Measurements from ENCODE around the gene PLB1. TPM values are rescaled to one million over a fixed set of nuclear protein-coding genes. Genes with fewer than 3 reads are reported as not detected.
A peak's percentile ranks its signal among the peaks of the same experiment; 100 is the strongest.

PLB1 gene
- total RNA-seq, 2 experiments from 2014 or later: 0.30 to 0.43 TPM

DNA sequence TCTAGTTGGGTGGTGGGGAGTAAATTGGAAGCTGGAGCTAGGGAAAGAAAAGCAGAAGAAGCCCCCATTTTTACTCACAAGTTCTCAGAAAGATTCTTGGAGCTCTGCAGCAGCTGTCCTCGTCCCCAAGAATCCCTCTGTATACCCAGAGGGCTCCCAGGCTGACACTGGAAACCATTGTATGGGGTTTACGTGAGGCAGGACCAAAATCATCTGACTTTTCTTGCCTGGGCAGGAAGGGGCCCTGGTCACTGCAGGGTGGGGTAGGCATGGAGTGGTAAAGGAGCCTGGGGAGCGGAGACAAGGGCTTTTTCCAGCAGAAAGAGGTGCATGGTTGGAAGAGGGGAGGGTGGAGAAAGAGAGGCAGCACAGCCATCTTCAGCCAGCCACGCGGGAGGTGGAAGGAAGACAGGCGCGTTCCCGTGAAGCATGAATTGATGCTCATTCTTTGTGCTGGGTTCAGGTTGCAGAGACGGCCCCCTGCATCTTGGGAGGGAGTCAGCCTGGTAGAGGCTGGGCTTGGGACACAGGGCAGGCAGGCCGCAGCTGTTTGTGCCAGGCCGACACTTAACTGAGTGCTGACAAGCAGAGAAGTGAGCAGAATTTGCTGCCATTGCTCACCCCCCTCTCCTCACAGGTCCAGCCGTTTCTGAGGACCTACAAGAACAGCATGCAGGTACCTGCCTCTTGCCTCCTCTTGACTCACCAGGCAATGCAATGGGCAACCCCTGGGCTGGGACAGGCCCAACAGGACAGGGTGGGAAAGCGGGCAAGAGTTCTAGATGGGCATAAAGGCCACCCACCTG is 94.8 kb downstream of the PLB1 start:
- H3K36me3 Mint-ChIP-seq: peaks cover 5% of the 10 kb centered on the region
- ATAC-seq (ENCODE audit: low read depth): no peak
- peak overlapping the region; percentile 15 for H3K27ac Mint-ChIP-seq
- POLR2A ChIA-PET: interaction anchor here (1.0 kb wide), 1 partner anchor 42 kb away, joined by 4 read pairs; no protein-coding TSS in a partner anchor
- DNase-seq: no peak
- no peak overlapping the region for H3K4me3 Mint-ChIP-seq
- H3K9me3 Mint-ChIP-seq: no peaks in the 10 kb centered on the region
- H3K4me1 Mint-ChIP-seq: peaks cover 47% of the 10 kb centered on the region
- no peaks in the 10 kb centered on the region for H3K27me3 Mint-ChIP-seq

DNA sequence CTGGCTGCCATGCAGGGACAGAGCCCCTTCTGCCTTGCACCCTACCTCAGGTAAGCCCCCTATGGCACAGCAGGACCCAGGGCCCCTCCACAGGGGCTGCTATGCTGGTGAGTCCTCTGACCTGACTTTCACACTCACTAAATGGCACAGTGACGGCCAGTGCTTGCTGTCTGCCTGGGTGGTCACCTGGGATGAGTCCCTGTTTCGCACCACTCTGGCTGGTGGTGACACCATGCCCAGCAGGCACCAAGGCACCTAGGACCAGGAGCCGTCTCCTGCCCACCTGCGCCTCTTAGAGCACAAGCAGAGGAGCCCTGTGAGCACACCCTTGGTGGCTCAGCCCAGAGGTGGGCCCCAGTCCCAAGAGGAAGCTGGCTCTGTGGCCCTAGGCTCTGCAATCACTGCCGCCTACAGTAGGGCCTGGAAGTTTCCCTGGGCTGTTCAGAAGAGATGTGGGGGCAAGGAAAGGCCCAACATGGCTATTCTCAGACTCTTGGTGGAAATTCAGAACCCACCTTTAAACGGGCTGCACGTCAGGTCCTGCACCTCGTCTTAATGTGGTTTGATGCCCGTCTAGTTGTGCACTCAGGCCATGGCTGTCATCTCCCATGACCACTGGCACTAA is 96.0 kb downstream of the PLB1 start:
- peaks cover 2% of the 10 kb centered on the region for H3K36me3 Mint-ChIP-seq
- peaks cover 39% of the 10 kb centered on the region for H3K4me1 Mint-ChIP-seq
- no peaks in the 10 kb centered on the region for H3K9me3 Mint-ChIP-seq
- no peaks in the 10 kb centered on the region for H3K27me3 Mint-ChIP-seq
- POLR2A ChIA-PET: no interaction called here
- DNase-seq: no peak
- no peak overlapping the region for H3K4me3 Mint-ChIP-seq
- H3K27ac Mint-ChIP-seq: no peak overlapping the region
- ATAC-seq (ENCODE audit: low read depth): no peak

GRCh38 chr2:28592481-28592880 is 96.6 kb downstream of the PLB1 start:
- peaks cover 32% of the 10 kb centered on the region for H3K4me1 Mint-ChIP-seq
- POLR2A ChIA-PET: no interaction called here
- no peaks in the 10 kb centered on the region for H3K9me3 Mint-ChIP-seq
- H3K27me3 Mint-ChIP-seq: no peaks in the 10 kb centered on the region
- DNase-seq: no peak
- peaks cover 2% of the 10 kb centered on the region for H3K36me3 Mint-ChIP-seq
- no peak overlapping the region for H3K4me3 Mint-ChIP-seq
- H3K27ac Mint-ChIP-seq: no peak overlapping the region
- no peak for ATAC-seq (ENCODE audit: low read depth)

DNA sequence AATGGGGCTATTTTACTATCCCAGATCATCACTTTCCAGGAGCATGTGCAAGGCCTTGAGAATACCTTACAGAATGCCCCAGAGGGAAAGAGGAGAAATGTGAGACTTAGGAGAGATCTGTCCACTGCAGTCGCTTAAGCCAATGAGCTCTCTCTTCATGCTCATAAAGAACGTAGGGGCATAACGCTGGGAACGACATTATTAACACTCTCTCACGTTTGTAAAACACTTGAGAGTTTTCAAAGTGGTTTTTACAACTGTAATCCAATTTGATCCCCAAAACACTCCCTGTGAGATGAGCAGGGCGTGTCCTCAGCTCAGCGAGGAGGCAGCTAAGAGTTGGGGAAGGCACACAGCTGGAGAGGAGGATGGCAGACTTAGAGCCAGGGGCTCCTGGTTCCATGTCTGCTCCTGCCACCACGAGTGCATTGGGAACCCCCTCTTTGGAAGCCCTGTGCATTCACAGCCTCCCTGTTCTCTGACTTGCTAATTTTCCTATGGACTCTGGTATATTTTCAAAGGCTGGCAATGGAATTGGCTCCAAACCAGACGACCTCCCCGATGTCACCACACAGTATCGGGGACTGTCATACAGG is 97.4 kb downstream of the PLB1 start:
- Mint-ChIP-seq H3K9me3 (no peaks in the 10 kb centered on the region), H3K4me1 (peaks cover 25% of the 10 kb centered on the region), H3K27me3 (no peaks in the 10 kb centered on the region), H3K4me3 (no peak overlapping the region), H3K36me3 (peaks cover 2% of the 10 kb centered on the region), H3K27ac (no peak overlapping the region)
- ATAC-seq (ENCODE audit: low read depth) (no peak), DNase-seq (no peak)
- POLR2A ChIA-PET: interaction anchor here (2.2 kb wide), 1 partner anchor 21 kb away, joined by 9 read pairs; no protein-coding TSS in a partner anchor

GRCh38 chr2:28594000-28594331 is 98.1 kb downstream of the PLB1 start:
- POLR2A ChIA-PET: interaction anchor here (1.0 to 2.9 kb wide), 4 partner anchors 20 to 300 kb away, joined by 3 to 31 read pairs (median 8); partner anchors contain the start of genes PPP1CB and WDR43
- ATAC-seq (ENCODE audit: low read depth): peak; percentile 9
- peaks cover 21% of the 10 kb centered on the region for H3K4me1 Mint-ChIP-seq
- peak overlapping the region; percentile 65 for H3K4me3 Mint-ChIP-seq
- peak overlapping the region; percentile 77 for H3K27ac Mint-ChIP-seq
- peaks cover 2% of the 10 kb centered on the region for H3K36me3 Mint-ChIP-seq
- DNase-seq: no peak
- H3K27me3 Mint-ChIP-seq: no peaks in the 10 kb centered on the region
- no peaks in the 10 kb centered on the region for H3K9me3 Mint-ChIP-seq

DNA sequence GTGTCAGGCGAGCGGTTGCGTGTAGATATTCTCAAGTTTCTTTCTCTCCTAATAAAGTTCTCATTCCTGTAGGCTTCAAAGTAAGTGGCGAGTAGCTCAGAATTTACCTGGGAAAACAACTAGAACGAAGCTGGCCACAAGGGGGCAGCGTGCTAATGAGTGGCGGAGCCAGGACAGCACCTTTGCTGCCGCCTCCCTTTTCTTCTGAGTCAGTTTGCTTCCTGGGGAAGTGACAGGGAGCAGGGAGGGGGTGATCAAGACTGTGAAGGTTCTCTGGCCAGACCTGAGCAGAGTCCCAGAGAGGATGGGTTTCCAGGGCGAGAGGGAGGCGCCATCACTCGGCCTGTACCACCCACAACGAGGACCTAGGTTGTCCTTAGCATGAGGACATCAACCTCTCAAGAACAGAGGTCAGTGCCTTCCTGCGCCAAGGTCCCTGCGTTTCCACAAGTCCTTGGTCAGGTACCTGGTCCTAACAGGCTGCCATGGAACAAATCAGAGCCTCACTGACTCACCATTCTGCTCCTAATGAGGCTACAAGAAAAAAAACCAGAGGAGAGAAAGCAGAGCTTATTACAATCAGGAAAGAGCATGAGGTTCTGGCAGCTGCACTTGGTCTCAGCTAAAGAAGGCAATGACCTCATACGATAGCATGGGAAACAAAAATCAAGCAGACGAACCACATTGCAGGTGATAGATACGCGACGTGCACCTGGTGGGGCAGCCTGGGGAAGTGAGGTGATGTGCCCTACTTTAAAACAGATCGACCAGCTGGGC is 98.7 kb downstream of the PLB1 start:
- H3K4me3 Mint-ChIP-seq: peak overlapping the region; percentile 65
- DNase-seq: peak; percentile 84
- H3K27me3 Mint-ChIP-seq: no peaks in the 10 kb centered on the region
- ATAC-seq (ENCODE audit: low read depth): peak; percentile 89
- peaks cover 2% of the 10 kb centered on the region for H3K36me3 Mint-ChIP-seq
- H3K27ac Mint-ChIP-seq: peak overlapping the region; percentile 77
- H3K9me3 Mint-ChIP-seq: no peaks in the 10 kb centered on the region
- peaks cover 21% of the 10 kb centered on the region for H3K4me1 Mint-ChIP-seq
- POLR2A ChIA-PET: interaction anchor here (0.6 to 2.9 kb wide), 10 partner anchors 19 to 300 kb away, joined by 3 to 31 read pairs (median 4); partner anchors contain the start of genes PPP1CB and WDR43

- Mint-ChIP-seq H3K4me1 (peaks cover 16% of the 10 kb centered on the region), H3K4me3 (no peak overlapping the region), H3K27ac (no peak overlapping the region), H3K36me3 (no peaks in the 10 kb centered on the region), H3K27me3 (no peaks in the 10 kb centered on the region), H3K9me3 (no peaks in the 10 kb centered on the region)
- no peak for ATAC-seq (ENCODE audit: low read depth)
- POLR2A ChIA-PET: interaction anchor here (0.6 to 2.9 kb wide), 8 partner anchors 19 to 189 kb away, joined by 3 to 31 read pairs (median 4); partner anchors contain the start of gene PPP1CB
- no peak for DNase-seq
Measured at GRCh38 chr2:28595323-28595722, 99.5 kb downstream of the PLB1 start.

GRCh38 chr2:28598484-28598883 is 102.6 kb downstream of the PLB1 start:
- ATAC-seq (ENCODE audit: low read depth) (no peak), DNase-seq (no peak)
- Mint-ChIP-seq H3K4me3 (no peak overlapping the region), H3K36me3 (peaks cover 4% of the 10 kb centered on the region), H3K27ac (no peak overlapping the region), H3K4me1 (peaks cover 20% of the 10 kb centered on the region), H3K9me3 (no peaks in the 10 kb centered on the region), H3K27me3 (no peaks in the 10 kb centered on the region)
- POLR2A ChIA-PET: no interaction called here

- no peak overlapping the region for H3K4me3 Mint-ChIP-seq
- POLR2A ChIA-PET: no interaction called here
- H3K36me3 Mint-ChIP-seq: peaks cover 4% of the 10 kb centered on the region
- no peak overlapping the region for H3K27ac Mint-ChIP-seq
- H3K4me1 Mint-ChIP-seq: peaks cover 9% of the 10 kb centered on the region
- no peaks in the 10 kb centered on the region for H3K27me3 Mint-ChIP-seq
- no peaks in the 10 kb centered on the region for H3K9me3 Mint-ChIP-seq
- no peak for ATAC-seq (ENCODE audit: low read depth)
- no peak for DNase-seq
Measured at GRCh38 chr2:28600181-28600580, 104.3 kb downstream of the PLB1 start.

- H3K27me3 Mint-ChIP-seq: no peaks in the 10 kb centered on the region
- H3K36me3 Mint-ChIP-seq: peaks cover 4% of the 10 kb centered on the region
- POLR2A ChIA-PET: no interaction called here
- DNase-seq (no peak), ATAC-seq (ENCODE audit: low read depth) (no peak)
- peaks cover 9% of the 10 kb centered on the region for H3K4me1 Mint-ChIP-seq
- H3K9me3 Mint-ChIP-seq: no peaks in the 10 kb centered on the region
- no peak overlapping the region for H3K27ac Mint-ChIP-seq
- no peak overlapping the region for H3K4me3 Mint-ChIP-seq
Measured at GRCh38 chr2:28601616-28602015, 105.8 kb downstream of the PLB1 start.

- Mint-ChIP-seq H3K36me3 (peaks cover 4% of the 10 kb centered on the region), H3K4me3 (no peak overlapping the region), H3K4me1 (peaks cover 9% of the 10 kb centered on the region), H3K9me3 (no peaks in the 10 kb centered on the region), H3K27me3 (no peaks in the 10 kb centered on the region), H3K27ac (no peak overlapping the region)
- DNase-seq (no peak), ATAC-seq (ENCODE audit: low read depth) (no peak)
- POLR2A ChIA-PET: no interaction called here
Measured at GRCh38 chr2:28602136-28602660, 106.3 kb downstream of the PLB1 start.

DNA sequence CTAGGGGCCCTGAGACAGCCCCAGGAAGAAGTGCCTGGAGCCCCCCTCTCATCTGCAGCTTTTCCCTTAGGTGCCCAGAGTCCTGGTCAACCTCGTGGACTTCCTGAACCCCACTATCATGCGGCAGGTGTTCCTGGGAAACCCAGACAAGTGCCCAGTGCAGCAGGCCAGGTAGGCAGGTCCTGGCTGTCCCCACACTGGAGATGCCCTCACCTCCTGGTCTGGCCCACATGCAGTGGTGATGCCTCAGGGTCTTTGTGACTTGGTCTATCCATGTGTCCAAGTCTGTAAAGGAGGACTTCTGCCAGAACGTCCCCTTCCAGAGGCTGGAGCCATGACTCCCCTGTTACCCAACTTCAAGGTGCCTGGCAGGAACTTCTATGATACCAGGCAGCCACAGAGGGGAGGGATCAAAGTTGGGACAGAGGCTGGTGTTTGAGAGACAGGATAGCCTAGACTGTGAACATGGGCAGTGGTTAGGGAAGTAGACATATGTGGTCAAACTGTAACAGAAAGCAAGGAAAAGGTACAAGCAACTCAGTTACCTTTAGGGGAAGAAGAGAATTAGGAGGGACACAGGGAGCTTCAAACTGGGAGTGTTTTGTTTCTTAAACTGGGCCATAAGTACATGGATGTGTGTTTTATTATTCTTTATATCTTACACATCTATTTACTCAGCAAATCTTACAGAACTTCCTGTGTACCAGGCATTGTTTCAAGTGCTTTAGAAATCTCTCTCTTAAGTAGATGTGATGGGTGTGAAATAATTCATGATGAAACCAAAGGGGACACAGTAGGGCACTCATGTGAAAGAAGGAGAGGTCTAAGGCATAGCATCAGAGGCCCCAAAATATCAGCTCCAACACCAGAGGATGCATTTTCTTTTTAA is 107.1 kb downstream of the PLB1 start:
- POLR2A ChIA-PET: interaction anchor here (0.5 to 1.5 kb wide), 2 partner anchors 9 to 11 kb away, joined by 3 to 5 read pairs; no protein-coding TSS in a partner anchor
- H3K9me3 Mint-ChIP-seq: no peaks in the 10 kb centered on the region
- no peaks in the 10 kb centered on the region for H3K27me3 Mint-ChIP-seq
- no peak for ATAC-seq (ENCODE audit: low read depth)
- peaks cover 9% of the 10 kb centered on the region for H3K4me1 Mint-ChIP-seq
- no peak for DNase-seq
- no peak overlapping the region for H3K4me3 Mint-ChIP-seq
- H3K36me3 Mint-ChIP-seq: peaks cover 4% of the 10 kb centered on the region
- peak overlapping the region; percentile 63 for H3K27ac Mint-ChIP-seq
